ENCODE measurements around the gene PTPRF. TPM values are rescaled to one million over a fixed set of nuclear protein-coding genes. Genes with fewer than 3 reads are reported as not detected.

The PTPRF gene
- polyA plus RNA-seq, 3 donors: not detected

GRCh38 chr1:43545695-43546387 is 15.2 kb downstream of the PTPRF start:
- no peak overlapping the region for H3K27ac Mint-ChIP-seq
- TF ChIP-seq, protein P1, sequence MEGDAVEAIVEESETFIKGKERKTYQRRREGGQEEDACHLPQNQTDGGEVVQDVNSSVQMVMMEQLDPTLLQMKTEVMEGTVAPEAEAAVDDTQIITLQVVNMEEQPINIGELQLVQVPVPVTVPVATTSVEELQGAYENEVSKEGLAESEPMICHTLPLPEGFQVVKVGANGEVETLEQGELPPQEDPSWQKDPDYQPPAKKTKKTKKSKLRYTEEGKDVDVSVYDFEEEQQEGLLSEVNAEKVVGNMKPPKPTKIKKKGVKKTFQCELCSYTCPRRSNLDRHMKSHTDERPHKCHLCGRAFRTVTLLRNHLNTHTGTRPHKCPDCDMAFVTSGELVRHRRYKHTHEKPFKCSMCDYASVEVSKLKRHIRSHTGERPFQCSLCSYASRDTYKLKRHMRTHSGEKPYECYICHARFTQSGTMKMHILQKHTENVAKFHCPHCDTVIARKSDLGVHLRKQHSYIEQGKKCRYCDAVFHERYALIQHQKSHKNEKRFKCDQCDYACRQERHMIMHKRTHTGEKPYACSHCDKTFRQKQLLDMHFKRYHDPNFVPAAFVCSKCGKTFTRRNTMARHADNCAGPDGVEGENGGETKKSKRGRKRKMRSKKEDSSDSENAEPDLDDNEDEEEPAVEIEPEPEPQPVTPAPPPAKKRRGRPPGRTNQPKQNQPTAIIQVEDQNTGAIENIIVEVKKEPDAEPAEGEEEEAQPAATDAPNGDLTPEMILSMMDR (IDR thresholded peaks at IDR 0.05): no peak
- intact Hi-C loops (cut with micrococcal nuclease): no loop called here
- H3K9me3 Mint-ChIP-seq: no peaks in the 10 kb centered on the region
- Histone ChIP-seq H3K79me2 (ENCODE audit: insufficient read depth, low read length) (no peaks in the 10 kb centered on the region), H3K27me3 (ENCODE audit: control insufficient read depth in 2 of 2, insufficient read depth in 2 of 2, low read length in 2 of 2) (no peaks in the 10 kb centered on the region), H3K9me3 (replicated peaks in 1 of 2; ENCODE audit: control insufficient read depth in 1 of 2, insufficient read depth in 1 of 2, low read length in 2 of 2) (no peaks in the 10 kb centered on the region), H3K4me1 (ENCODE audit: control insufficient read depth in 1 of 2, insufficient read depth in 2 of 2, low read length in 2 of 2) (peaks cover 5 to 6% of the 10 kb centered on the region in 2 donors), H3K4me2 (replicated peaks; ENCODE audit: extremely low read depth, low read length, poor library complexity, severe bottlenecking) (no peak overlapping the region), H3K9ac (ENCODE audit: insufficient read depth, low read length, poor library complexity, severe bottlenecking) (no peak overlapping the region), H3K27ac (ENCODE audit: low read depth in 1 of 2, low read length in 2 of 2) (no peak overlapping the region), H4K20me1 (ENCODE audit: insufficient read depth, low read length) (no peaks in the 10 kb centered on the region), H3K4me3 (replicated peaks in 1 of 3; ENCODE audit: low read depth in 2 of 3, low read length in 3 of 3) (no peak overlapping the region), H2AFZ (ENCODE audit: insufficient read depth, low read depth, low read length, poor library complexity, severe bottlenecking) (peak overlapping the region; percentile 31), H3K36me3 (replicated peaks in 1 of 2; ENCODE audit: control insufficient read depth in 1 of 2, insufficient read depth in 2 of 2, low read length in 2 of 2) (no peaks in the 10 kb centered on the region)
- no peaks in the 10 kb centered on the region for H3K36me3 Mint-ChIP-seq
- peaks cover 13% of the 10 kb centered on the region for H3K4me1 Mint-ChIP-seq
- peaks cover 3 to 13% (median 7%) of the 10 kb centered on the region in 3 donors for H3K27me3 Mint-ChIP-seq (ENCODE audit: low read depth in 3 of 3)
- H3K4me3 Mint-ChIP-seq: no peak overlapping the region
- DNase-seq: no peak
- WGBS (ENCODE audit: insufficient coverage): 70% methylated on average over 4 of the region's 12 CpGs

GRCh38 chr1:43546388-43547100 is 15.9 kb downstream of the PTPRF start:
- intact Hi-C loops (cut with micrococcal nuclease): no loop called here
- Histone ChIP-seq H3K27me3 (ENCODE audit: control insufficient read depth in 2 of 2, insufficient read depth in 2 of 2, low read length in 2 of 2) (no peaks in the 10 kb centered on the region), H3K9me3 (replicated peaks in 1 of 2; ENCODE audit: control insufficient read depth in 1 of 2, insufficient read depth in 1 of 2, low read length in 2 of 2) (no peaks in the 10 kb centered on the region), H3K79me2 (ENCODE audit: insufficient read depth, low read length) (no peaks in the 10 kb centered on the region), H3K9ac (ENCODE audit: insufficient read depth, low read length, poor library complexity, severe bottlenecking) (no peak overlapping the region), H3K27ac (ENCODE audit: low read depth in 1 of 2, low read length in 2 of 2) (no peak overlapping the region), H3K36me3 (replicated peaks in 1 of 2; ENCODE audit: control insufficient read depth in 1 of 2, insufficient read depth in 2 of 2, low read length in 2 of 2) (no peaks in the 10 kb centered on the region), H2AFZ (ENCODE audit: insufficient read depth, low read depth, low read length, poor library complexity, severe bottlenecking) (peak overlapping the region; percentile 31), H3K4me2 (replicated peaks; ENCODE audit: extremely low read depth, low read length, poor library complexity, severe bottlenecking) (no peak overlapping the region), H3K4me1 (ENCODE audit: control insufficient read depth in 1 of 2, insufficient read depth in 2 of 2, low read length in 2 of 2) (peaks cover 5 to 6% of the 10 kb centered on the region in 2 donors), H3K4me3 (replicated peaks in 1 of 3; ENCODE audit: low read depth in 2 of 3, low read length in 3 of 3) (no peak overlapping the region), H4K20me1 (ENCODE audit: insufficient read depth, low read length) (no peaks in the 10 kb centered on the region)
- Mint-ChIP-seq H3K27me3 (ENCODE audit: low read depth in 3 of 3) (peaks cover 3 to 16% (median 7%) of the 10 kb centered on the region in 3 donors), H3K27ac (peak overlapping the region in 2 of 7 donors; percentile 19 to 31), H3K4me3 (no peak overlapping the region), H3K9me3 (no peaks in the 10 kb centered on the region), H3K4me1 (peaks cover 13% of the 10 kb centered on the region), H3K36me3 (no peaks in the 10 kb centered on the region)
- no peak for DNase-seq
- WGBS (ENCODE audit: insufficient coverage): 94% methylated on average over 13 of the region's 15 CpGs
- TF ChIP-seq, protein P1 (IDR thresholded peaks at IDR 0.05): no peak
